ENCODE results near the gene PACS2. TPM values are rescaled to one million over a fixed set of nuclear protein-coding genes. Genes with fewer than 3 reads are reported as not detected.

PACS2 gene
- total and polyA plus RNA-seq, 2 of the 4 experiments (the other 2 are of a cell fraction), result 15.6 to 32.2 TPM

- H3K4me2 ChIP-seq (ENCODE audit: low read depth, low read length), result no peak overlapping the region
- H3K9me3 ChIP-seq (ENCODE audit: control insufficient read depth, insufficient read depth, low read length), result no peaks in the 10 kb centered on the region
- H3K23ac ChIP-seq (ENCODE audit: low read depth, low read length), result no peak overlapping the region
- H2AK9ac ChIP-seq (replicated peaks; ENCODE audit: low read depth, low read length, poor library complexity), result no peak overlapping the region
- ChIA-PET CTCF (no interaction called here), POLR2A (ENCODE audit: unreplicated experiment) (no interaction called here)
- ATAC-seq (ENCODE audit: low read depth), result no peak
- H3K4me3 ChIP-seq (ENCODE audit: insufficient read depth, low read depth, low read length), result no peak overlapping the region
- H3K27ac ChIP-seq (ENCODE audit: insufficient read depth, low read length), result no peak overlapping the region
- DNase-seq, result no peak
- peaks cover 4% of the 10 kb centered on the region; the same call in 1 of the 2 replicates for H3K9me1 ChIP-seq (ENCODE audit: insufficient read depth, low read length)
- dilution Hi-C loops (cut with HindIII; ENCODE audit: low sequenced_read_pairs, unreplicated experiment) (no loop called here), in situ Hi-C loops (cut with MboI; ENCODE audit: low sequenced_read_pairs) (loop anchor here (10.0 kb wide), 1 partner anchor 262 kb away; no protein-coding TSS in a partner anchor), intact Hi-C loops (cut with micrococcal nuclease) (no loop called here)
- no peak overlapping the region for H4K8ac ChIP-seq (ENCODE audit: low read depth in 2 of 2, low read length in 2 of 2)
- H3K56ac ChIP-seq (ENCODE audit: extremely low read depth, insufficient read depth, low read length), result no peak overlapping the region
- no TSS peak for BruUV-seq (replicated peaks)
- H3K18ac ChIP-seq (ENCODE audit: low read depth, low read length), result no peak overlapping the region
- H3K9ac ChIP-seq (ENCODE audit: low read depth, low read length), result no peak overlapping the region
- TF ChIP-seq RAD21 (IDR thresholded peaks at IDR 0.05; ENCODE audit: low read length), result no peak
- no peak for TF ChIP-seq RCOR1 (IDR thresholded peaks at IDR 0.05; ENCODE audit: insufficient replicate concordance, low read length)
- no peak for TF ChIP-seq CTCF (conservative IDR thresholded peaks at IDR 0.05; ENCODE audit: low read depth, low read length)
- no peak for TF ChIP-seq SMC3 (IDR thresholded peaks at IDR 0.05; ENCODE audit: low read depth, low read length)
- no peak for TF ChIP-seq NFE2L2 (IDR thresholded peaks at IDR 0.05; ENCODE audit: low read depth, low read length)
- TF ChIP-seq CEBPB (IDR thresholded peaks at IDR 0.05; ENCODE audit: low read depth, low read length), result no peak
- TF ChIP-seq MAZ (IDR thresholded peaks at IDR 0.05; ENCODE audit: borderline replicate concordance, low read depth, low read length), result no peak
- no peak for TF ChIP-seq POLR2A (IDR thresholded peaks at IDR 0.05; ENCODE audit: low read depth, low read length)
- TF ChIP-seq ELK1 (IDR thresholded peaks at IDR 0.05; ENCODE audit: borderline replicate concordance, low read depth, low read length), result no peak
- TF ChIP-seq MAFK (IDR thresholded peaks at IDR 0.05; ENCODE audit: low read depth, low read length), result no peak
- TF ChIP-seq RFX5 (IDR thresholded peaks at IDR 0.05; ENCODE audit: low read depth, low read length), result no peak
- no peak for TF ChIP-seq MXI1 (IDR thresholded peaks at IDR 0.05; ENCODE audit: borderline replicate concordance, low read depth, low read length)
- no peak for TF ChIP-seq BHLHE40 (IDR thresholded peaks at IDR 0.05; ENCODE audit: low read depth, low read length)
- no peak for TF ChIP-seq CHD1 (IDR thresholded peaks at IDR 0.05; ENCODE audit: low read depth, low read length)
- TF ChIP-seq FOS (IDR thresholded peaks at IDR 0.05; ENCODE audit: low read depth, low read length), result no peak
- no peak for TF ChIP-seq USF2 (IDR thresholded peaks at IDR 0.05; ENCODE audit: low read depth, low read length)
- H3K36me3 ChIP-seq (ENCODE audit: control insufficient read depth, insufficient read depth, low read length), result peaks cover 9% of the 10 kb centered on the region
- H2BK5ac ChIP-seq (ENCODE audit: low read depth, low read length, poor library complexity, severe bottlenecking), result no peak overlapping the region
- H3K14ac ChIP-seq (replicated peaks; ENCODE audit: low read depth, low read length), result no peak overlapping the region
- no peak overlapping the region for H2AK5ac ChIP-seq (ENCODE audit: low read depth, low read length)
- H2BK120ac ChIP-seq (ENCODE audit: low read depth, low read length), result no peak overlapping the region
- H3K4me1 ChIP-seq (ENCODE audit: control insufficient read depth, insufficient read depth, low read length), result peaks cover 2% of the 10 kb centered on the region; the same call in 1 of the 2 replicates
- H3K79me1 ChIP-seq (ENCODE audit: low read depth in 1 of 2, low read length in 2 of 2), result 0 out of 4 replicates have a peak, but pooled peaks cover 0 to 4% of the 10 kb centered on the region in 2 experiments
- H3K4ac ChIP-seq (ENCODE audit: low read depth, low read length), result no peak overlapping the region
- no peaks in the 10 kb centered on the region for H3K27me3 ChIP-seq (ENCODE audit: control insufficient read depth, insufficient read depth, low read length)
- no peak overlapping the region for H2BK15ac ChIP-seq (ENCODE audit: low read depth, low read length)
- H2AFZ ChIP-seq (replicated peaks; ENCODE audit: low read length, poor library complexity), result no peak overlapping the region
- H4K5ac ChIP-seq (ENCODE audit: low read depth, low read length), result no peak overlapping the region
- no peaks in the 10 kb centered on the region for H4K20me1 ChIP-seq (ENCODE audit: insufficient read depth, low read length)
- no peak overlapping the region for H4K91ac ChIP-seq (ENCODE audit: insufficient read depth, low read depth, low read length)
- 43% methylated on average over 4 of the region's 9 CpGs; no CpG with 5 or more reads in 1 of the 2 experiments for WGBS, 2 experiments (ENCODE audit: extremely low coverage in 2 of 2, insufficient read length in 1 of 2)
- no peak overlapping the region for H2BK20ac ChIP-seq (ENCODE audit: low read depth, low read length)
Measured at GRCh38 chr14:105356927-105357326, 42.4 kb downstream of the PACS2 start.

Measured in IMR-90 (cell line).